Measurements from ENCODE around the gene COMMD10.
"Not testable (repeated sequence)": the region's sequence is repeated elsewhere in the genome, so short reads cannot be mapped to it uniquely, and the experiment has no call there.

Gene COMMD10

GRCh38 chr5:116084871-116085715 lies at the start of gene COMMD10:
Gene COMMD10, plus strand, starts transcription at chr5:116085025.
- peak; percentile 29 to 87 (median 75) for DNase-seq

GRCh38 chr5:116035123-116035522 lies 49.7 kb upstream of the COMMD10 start:
- DNase-seq: no peak

- no peak for DNase-seq
Observed at GRCh38 chr5:116037236-116037822, 47.5 kb upstream of the COMMD10 start.

- DNase-seq: no peak
Observed at GRCh38 chr5:116038817-116039216, 46.0 kb upstream of the COMMD10 start.

- DNase-seq: no peak
Observed at GRCh38 chr5:116042375-116042774, 42.5 kb upstream of the COMMD10 start.

GRCh38 chr5:116044073-116044472 lies 40.8 kb upstream of the COMMD10 start:
- no peak for DNase-seq

- no peak for DNase-seq
Observed at GRCh38 chr5:116045821-116046220, 39.0 kb upstream of the COMMD10 start.

- no peak for DNase-seq
Observed at GRCh38 chr5:116046261-116046660, 38.6 kb upstream of the COMMD10 start.

GRCh38 chr5:116046823-116047222 lies 38.0 kb upstream of the COMMD10 start:
- DNase-seq: no peak

GRCh38 chr5:116058346-116058936 lies 26.4 kb upstream of the COMMD10 start:
- no peak for DNase-seq

- DNase-seq: no peak
Observed at GRCh38 chr5:116062352-116062751, 22.5 kb upstream of the COMMD10 start.

- DNase-seq: no peak
Observed at GRCh38 chr5:116063950-116064349, 20.9 kb upstream of the COMMD10 start.

- DNase-seq: peak in 10 of 58 donors; percentile 4 to 37 (median 16)
Observed at GRCh38 chr5:116068028-116068632, 16.7 kb upstream of the COMMD10 start.

- no peak for DNase-seq
Observed at GRCh38 chr5:116071211-116071610, 13.6 kb upstream of the COMMD10 start.

GRCh38 chr5:116075191-116075831 lies 9.5 kb upstream of the COMMD10 start:
- DNase-seq: no peak

GRCh38 chr5:116076496-116076895 lies 8.3 kb upstream of the COMMD10 start:
- no peak for DNase-seq

GRCh38 chr5:116078199-116078598 lies 6.6 kb upstream of the COMMD10 start:
- no peak for DNase-seq

GRCh38 chr5:116084287-116084691 lies 536 bp upstream of the COMMD10 start:
- peak in 5 of 58 donors; percentile 0 to 5 (median 2) for DNase-seq

- DNase-seq: not testable (repeated sequence)
Observed at GRCh38 chr5:116086309-116086708, 1.5 kb downstream of the COMMD10 start.

GRCh38 chr5:116088062-116088461 lies 3.2 kb downstream of the COMMD10 start:
- no peak for DNase-seq

- no peak for DNase-seq
Observed at GRCh38 chr5:116090302-116090701, 5.5 kb downstream of the COMMD10 start.
